Hematopoietic multipotent progenitor cell treated with erythropoietin and hydrocortisone succinate and interleukin-3 and kit ligand, for 4 days (in vitro differentiated cells): Measurements from ENCODE around the gene PGAP3.
"Not testable (repeated sequence)": the region's sequence is repeated elsewhere in the genome, so short reads cannot be mapped to it uniquely, and the experiment has no call there.

Experiments used
- DNase-seq: peaks from one replicate; pipeline ENCODE4 v3.0.0-alpha.2; 2015

Gene PGAP3

GRCh38 chr17:39715375-39716072 lies 27.7 kb upstream of the PGAP3 start:
- no peak for DNase-seq

- DNase-seq: no peak
Measured at GRCh38 chr17:39714234-39714633, 26.4 kb upstream of the PGAP3 start.

- DNase-seq: no peak
Measured at GRCh38 chr17:39711851-39712250, 24.0 kb upstream of the PGAP3 start.

- not testable (repeated sequence) for DNase-seq
Measured at GRCh38 chr17:39711071-39711470, 23.2 kb upstream of the PGAP3 start.

- DNase-seq: no peak
Measured at GRCh38 chr17:39709998-39710964, 22.4 kb upstream of the PGAP3 start.

- DNase-seq: no peak
Measured at GRCh38 chr17:39709319-39709997, 21.6 kb upstream of the PGAP3 start.

GRCh38 chr17:39706921-39707337 lies 19.1 kb upstream of the PGAP3 start:
- DNase-seq: no peak

GRCh38 chr17:39706383-39706782 lies 18.5 kb upstream of the PGAP3 start:
- DNase-seq: no peak

- no peak for DNase-seq
Measured at GRCh38 chr17:39705786-39706348, 18.0 kb upstream of the PGAP3 start.

- DNase-seq: no peak
Measured at GRCh38 chr17:39704821-39705551, 17.1 kb upstream of the PGAP3 start.

- DNase-seq: no peak
Measured at GRCh38 chr17:39703913-39704312, 16.1 kb upstream of the PGAP3 start.

GRCh38 chr17:39702901-39703893 lies 15.3 kb upstream of the PGAP3 start:
- no peak for DNase-seq

GRCh38 chr17:39701784-39702422 lies 14.0 kb upstream of the PGAP3 start:
- DNase-seq: no peak

- DNase-seq: no peak
Measured at GRCh38 chr17:39701012-39701783, 13.3 kb upstream of the PGAP3 start.

- no peak for DNase-seq
Measured at GRCh38 chr17:39700148-39700987, 12.5 kb upstream of the PGAP3 start.

- DNase-seq: no peak
Measured at GRCh38 chr17:39699818-39700147, 11.9 kb upstream of the PGAP3 start, which contains the start of gene ERBB2. Gene ERBB2 (plus strand): TSS chr17:39700064. CDS start chr17:39700239, 175 bp downstream.

GRCh38 chr17:39699157-39699817 lies 11.4 kb upstream of the PGAP3 start:
- DNase-seq: not testable (repeated sequence)

- DNase-seq: no peak
Measured at GRCh38 chr17:39697961-39698360, 10.1 kb upstream of the PGAP3 start.
